ENCODE results near the gene KRTAP5-3.
"Not testable (repeated sequence)": the region's sequence is repeated elsewhere in the genome, so short reads cannot be mapped to it uniquely, and the experiment has no call there.

KRTAP5-3 gene

GRCh38 chr11:1584661-1585370 lies 23.4 kb downstream of the KRTAP5-3 start, which contains the start of gene KRTAP5-1:
TSS of gene KRTAP5-1 (minus strand) at chr11:1585283. CDS start at chr11:1585249, 34 bp downstream.
- H3K9me3 ChIP-seq (ENCODE audit: control insufficient read depth, low read length); H3K36me3 ChIP-seq (ENCODE audit: control insufficient read depth, insufficient read depth, low read length); H3K27me3 ChIP-seq (replicated peaks; ENCODE audit: control insufficient read depth, insufficient read depth, low read length, poor library complexity, severe bottlenecking); H3K27ac ChIP-seq (ENCODE audit: insufficient read depth, low read length, poor library complexity, severe bottlenecking); H3K4me3 ChIP-seq (ENCODE audit: insufficient read depth, low read depth, low read length, poor library complexity, severe bottlenecking); DNase-seq: not testable (repeated sequence)
- peaks cover 23% of the 10 kb centered on the region for H3K4me1 ChIP-seq (ENCODE audit: control insufficient read depth, insufficient read depth, low read length, poor library complexity, severe bottlenecking)

DNA sequence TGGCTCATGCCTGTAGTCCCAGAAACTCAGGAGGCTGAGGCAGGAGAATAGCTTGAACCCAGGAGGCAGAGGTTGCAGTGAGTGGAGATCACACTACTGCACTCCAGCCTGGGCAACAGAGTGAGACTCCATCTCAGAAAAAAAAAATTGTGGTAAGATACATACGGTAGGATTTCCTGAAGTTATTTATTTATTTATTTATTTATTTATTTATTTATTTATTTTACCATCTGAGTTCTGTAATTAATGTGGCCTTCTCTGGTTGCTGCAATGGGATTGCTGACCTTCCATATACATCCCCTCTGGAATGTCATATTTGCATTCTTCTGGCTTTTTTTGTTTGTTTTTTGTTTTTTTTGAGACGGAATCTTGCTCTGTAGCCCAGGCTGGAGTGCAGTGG lies 25.4 kb downstream of the KRTAP5-3 start:
- not testable (repeated sequence) for H3K9me3 ChIP-seq (ENCODE audit: control insufficient read depth, low read length); H3K4me3 ChIP-seq (ENCODE audit: insufficient read depth, low read depth, low read length, poor library complexity, severe bottlenecking); H3K27ac ChIP-seq (ENCODE audit: insufficient read depth, low read length, poor library complexity, severe bottlenecking); H3K36me3 ChIP-seq (ENCODE audit: control insufficient read depth, insufficient read depth, low read length); H3K4me1 ChIP-seq (ENCODE audit: control insufficient read depth, insufficient read depth, low read length, poor library complexity, severe bottlenecking); DNase-seq; H3K27me3 ChIP-seq (replicated peaks; ENCODE audit: control insufficient read depth, insufficient read depth, low read length, poor library complexity, severe bottlenecking)

- no peak for DNase-seq
- H3K4me3 ChIP-seq (ENCODE audit: insufficient read depth, low read depth, low read length, poor library complexity, severe bottlenecking): no peak overlapping the region
- no peak overlapping the region for H3K27ac ChIP-seq (ENCODE audit: insufficient read depth, low read length, poor library complexity, severe bottlenecking)
- H3K9me3 ChIP-seq (ENCODE audit: control insufficient read depth, low read length): no peaks in the 10 kb centered on the region
- H3K36me3 ChIP-seq (ENCODE audit: control insufficient read depth, insufficient read depth, low read length): no peaks in the 10 kb centered on the region
- H3K27me3 ChIP-seq (replicated peaks; ENCODE audit: control insufficient read depth, insufficient read depth, low read length, poor library complexity, severe bottlenecking): no peaks in the 10 kb centered on the region
- peaks cover 8% of the 10 kb centered on the region for H3K4me1 ChIP-seq (ENCODE audit: control insufficient read depth, insufficient read depth, low read length, poor library complexity, severe bottlenecking)
These were observed 26.3 kb downstream of the KRTAP5-3 start for GRCh38 chr11:1581976-1582375.

DNA sequence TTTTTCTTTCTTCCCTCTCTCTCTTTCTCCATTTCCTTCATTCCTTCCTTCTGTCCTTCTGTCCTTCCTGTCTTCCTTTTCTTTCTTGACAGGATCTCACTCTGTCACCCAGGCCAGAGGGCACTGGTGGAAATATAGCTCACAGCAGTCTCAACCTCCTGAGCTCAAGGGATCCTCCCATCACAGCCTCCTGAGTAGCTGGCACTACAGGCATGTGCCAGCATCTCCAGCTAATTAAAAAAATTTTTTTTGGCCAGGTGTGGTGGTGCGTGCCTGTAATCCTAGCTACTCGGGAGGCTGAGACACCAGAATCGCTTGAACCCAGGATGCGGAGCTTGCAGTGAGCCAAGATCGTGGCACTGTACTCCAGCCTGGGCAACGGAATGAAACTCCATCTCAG lies 31.4 kb downstream of the KRTAP5-3 start:
- DNase-seq: no peak
- Histone ChIP-seq H3K27me3 (replicated peaks; ENCODE audit: control insufficient read depth, insufficient read depth, low read length, poor library complexity, severe bottlenecking) (no peaks in the 10 kb centered on the region), H3K36me3 (ENCODE audit: control insufficient read depth, insufficient read depth, low read length) (no peaks in the 10 kb centered on the region), H3K27ac (ENCODE audit: insufficient read depth, low read length, poor library complexity, severe bottlenecking) (no peak overlapping the region), H3K4me3 (ENCODE audit: insufficient read depth, low read depth, low read length, poor library complexity, severe bottlenecking) (no peak overlapping the region), H3K9me3 (ENCODE audit: control insufficient read depth, low read length) (no peaks in the 10 kb centered on the region), H3K4me1 (ENCODE audit: control insufficient read depth, insufficient read depth, low read length, poor library complexity, severe bottlenecking) (peaks cover 16% of the 10 kb centered on the region)

DNA sequence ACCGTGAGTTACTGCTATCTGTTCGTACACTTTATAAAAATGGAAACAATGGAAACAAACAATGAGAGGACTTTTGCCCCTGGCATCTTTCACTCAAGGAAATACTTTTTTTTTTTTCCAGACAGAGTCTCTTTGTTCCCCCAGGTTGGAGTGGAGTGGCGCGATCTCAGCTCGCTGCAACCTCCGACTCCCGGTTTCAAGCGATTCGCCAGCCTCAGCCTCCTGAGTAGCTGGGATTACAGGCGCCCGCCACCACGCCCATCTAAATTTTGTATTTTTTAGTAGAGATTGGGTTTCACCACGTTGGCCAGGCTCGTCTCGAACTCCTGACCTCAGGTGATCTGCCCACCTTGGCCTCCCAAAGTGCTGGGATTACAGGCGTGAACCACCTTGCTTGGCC lies 32.5 kb downstream of the KRTAP5-3 start:
- H3K4me1 ChIP-seq (ENCODE audit: control insufficient read depth, insufficient read depth, low read length, poor library complexity, severe bottlenecking): peaks cover 23% of the 10 kb centered on the region
- H3K9me3 ChIP-seq (ENCODE audit: control insufficient read depth, low read length); H3K27ac ChIP-seq (ENCODE audit: insufficient read depth, low read length, poor library complexity, severe bottlenecking); H3K27me3 ChIP-seq (replicated peaks; ENCODE audit: control insufficient read depth, insufficient read depth, low read length, poor library complexity, severe bottlenecking); DNase-seq; H3K36me3 ChIP-seq (ENCODE audit: control insufficient read depth, insufficient read depth, low read length); H3K4me3 ChIP-seq (ENCODE audit: insufficient read depth, low read depth, low read length, poor library complexity, severe bottlenecking): not testable (repeated sequence)

GRCh38 chr11:1574933-1575242 lies 33.4 kb downstream of the KRTAP5-3 start:
- H3K36me3 ChIP-seq (ENCODE audit: control insufficient read depth, insufficient read depth, low read length): no peaks in the 10 kb centered on the region
- no peaks in the 10 kb centered on the region for H3K9me3 ChIP-seq (ENCODE audit: control insufficient read depth, low read length)
- H3K4me1 ChIP-seq (ENCODE audit: control insufficient read depth, insufficient read depth, low read length, poor library complexity, severe bottlenecking): peaks cover 26% of the 10 kb centered on the region
- H3K27me3 ChIP-seq (replicated peaks; ENCODE audit: control insufficient read depth, insufficient read depth, low read length, poor library complexity, severe bottlenecking): no peaks in the 10 kb centered on the region
- DNase-seq: no peak
- no peak overlapping the region for H3K27ac ChIP-seq (ENCODE audit: insufficient read depth, low read length, poor library complexity, severe bottlenecking)
- H3K4me3 ChIP-seq (ENCODE audit: insufficient read depth, low read depth, low read length, poor library complexity, severe bottlenecking): peak overlapping the region; percentile 87

DNA sequence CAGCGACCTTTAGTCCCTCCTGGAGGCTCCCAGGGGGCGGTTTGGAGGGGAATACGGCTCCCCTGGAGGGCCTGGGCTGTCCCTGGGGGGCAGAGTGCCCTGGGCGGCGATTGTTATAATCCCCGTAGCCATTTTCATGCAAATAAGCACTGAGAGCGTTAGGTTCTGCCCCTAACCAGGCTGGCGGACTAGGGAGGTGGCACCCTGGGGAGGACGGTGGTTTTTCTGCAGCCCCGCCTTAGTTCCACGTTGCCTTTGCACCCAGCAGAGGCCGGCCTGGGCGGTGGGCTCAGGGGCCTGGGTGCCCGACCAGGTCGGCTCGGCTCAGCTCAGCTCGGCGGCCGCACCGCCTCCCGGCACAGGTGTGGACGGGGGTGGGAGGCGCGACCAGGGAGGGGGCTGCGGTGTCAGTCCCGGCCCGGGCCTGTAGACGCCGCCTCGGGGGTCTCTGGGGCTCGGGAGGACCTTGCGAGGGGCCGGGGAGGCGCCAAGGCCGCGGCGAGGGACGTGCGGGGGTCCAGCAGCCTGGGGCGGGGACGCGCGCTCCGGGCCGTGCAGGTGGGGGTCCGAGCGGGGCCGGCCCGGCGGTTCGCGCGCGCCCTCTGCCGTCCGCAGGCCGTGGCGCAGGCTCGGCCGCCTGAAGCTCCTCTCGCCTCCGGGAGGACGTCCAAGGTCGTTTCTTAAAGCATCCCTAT lies 33.9 kb downstream of the KRTAP5-3 start:
- no peaks in the 10 kb centered on the region for H3K27me3 ChIP-seq (replicated peaks; ENCODE audit: control insufficient read depth, insufficient read depth, low read length, poor library complexity, severe bottlenecking)
- H3K4me1 ChIP-seq (ENCODE audit: control insufficient read depth, insufficient read depth, low read length, poor library complexity, severe bottlenecking): peaks cover 26% of the 10 kb centered on the region
- H3K27ac ChIP-seq (ENCODE audit: insufficient read depth, low read length, poor library complexity, severe bottlenecking): peak overlapping the region; percentile 97
- no peaks in the 10 kb centered on the region for H3K9me3 ChIP-seq (ENCODE audit: control insufficient read depth, low read length)
- H3K4me3 ChIP-seq (ENCODE audit: insufficient read depth, low read depth, low read length, poor library complexity, severe bottlenecking): peak overlapping the region; percentile 87
- H3K36me3 ChIP-seq (ENCODE audit: control insufficient read depth, insufficient read depth, low read length): no peaks in the 10 kb centered on the region
- DNase-seq: peak; percentile 42 to 53 (median 52)

- DNase-seq: no peak
- peaks cover 26% of the 10 kb centered on the region for H3K4me1 ChIP-seq (ENCODE audit: control insufficient read depth, insufficient read depth, low read length, poor library complexity, severe bottlenecking)
- peak overlapping the region; percentile 97 for H3K27ac ChIP-seq (ENCODE audit: insufficient read depth, low read length, poor library complexity, severe bottlenecking)
- no peaks in the 10 kb centered on the region for H3K36me3 ChIP-seq (ENCODE audit: control insufficient read depth, insufficient read depth, low read length)
- no peaks in the 10 kb centered on the region for H3K9me3 ChIP-seq (ENCODE audit: control insufficient read depth, low read length)
- H3K27me3 ChIP-seq (replicated peaks; ENCODE audit: control insufficient read depth, insufficient read depth, low read length, poor library complexity, severe bottlenecking): no peaks in the 10 kb centered on the region
- H3K4me3 ChIP-seq (ENCODE audit: insufficient read depth, low read depth, low read length, poor library complexity, severe bottlenecking): peak overlapping the region; percentile 87
These were observed 34.4 kb downstream of the KRTAP5-3 start for GRCh38 chr11:1573903-1574237.

- Histone ChIP-seq H3K36me3 (ENCODE audit: control insufficient read depth, insufficient read depth, low read length) (no peaks in the 10 kb centered on the region), H3K9me3 (ENCODE audit: control insufficient read depth, low read length) (no peaks in the 10 kb centered on the region), H3K27ac (ENCODE audit: insufficient read depth, low read length, poor library complexity, severe bottlenecking) (peak overlapping the region; percentile 97), H3K4me1 (ENCODE audit: control insufficient read depth, insufficient read depth, low read length, poor library complexity, severe bottlenecking) (peaks cover 26% of the 10 kb centered on the region), H3K27me3 (replicated peaks; ENCODE audit: control insufficient read depth, insufficient read depth, low read length, poor library complexity, severe bottlenecking) (no peaks in the 10 kb centered on the region), H3K4me3 (ENCODE audit: insufficient read depth, low read depth, low read length, poor library complexity, severe bottlenecking) (peak overlapping the region; percentile 87)
- peak; percentile 26 to 33 (median 32) for DNase-seq
These were observed 35.0 kb downstream of the KRTAP5-3 start for GRCh38 chr11:1573077-1573902.

Data from effector memory CD4-positive, alpha-beta T cell (primary cell).